Coronary artery (tissue), 2 donors: ENCODE data around the gene HSD3B1.
A peak's percentile ranks its signal among the peaks of the same experiment; 100 is the strongest.

ENCODE experiments used
- DNase-seq: peaks from one replicate; pipeline ENCODE4 v3.0.0-alpha.2; 2017; ENCODE audit warnings: low spot score
- H3K27ac ChIP-seq, 2 donors: fragments of 200-600 bp; sonication (generic); one replicate each; pipeline ENCODE4 v1.5.1; 2016 to 2019
- H3K4me3 ChIP-seq: fragments of 200-600 bp; sonication (generic); 2 replicates; pipeline ENCODE4 v1.5.1; 2016; ENCODE audit warnings: mild to moderate bottlenecking, moderate library complexity
- CTCF ChIP-seq: fragments of 200-600 bp; sonication (generic); IDR thresholded peaks from one replicate; pipeline ENCODE4 v1.5.1; 2019; ENCODE audit warnings: antibody characterized with exemption

HSD3B1 gene

GRCh38 chr1:119470377-119470776 lies 36.6 kb upstream of the HSD3B1 start:
- Histone ChIP-seq H3K4me3 (no peak overlapping the region), H3K27ac (no peak overlapping the region)
- no peak for TF ChIP-seq CTCF
- no peak for DNase-seq

DNA sequence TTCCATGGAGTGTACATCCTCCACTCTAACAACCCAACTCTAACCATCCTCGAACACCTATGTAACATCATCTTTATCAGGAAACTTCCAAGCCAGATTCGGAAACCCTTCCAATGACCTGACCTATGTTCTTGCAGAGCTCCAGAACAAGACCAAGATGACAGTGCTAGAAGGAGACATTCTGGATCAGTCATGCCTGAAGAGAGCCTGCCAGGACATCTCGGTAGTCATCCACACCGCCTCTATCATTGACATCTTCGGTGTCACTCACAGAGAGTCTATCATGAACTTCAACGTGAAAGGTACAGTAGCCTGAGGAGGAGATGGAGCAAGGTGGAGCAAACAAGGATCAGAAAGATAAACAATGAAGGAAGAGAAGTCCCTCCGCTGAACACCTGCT lies 36.1 kb upstream of the HSD3B1 start:
- Histone ChIP-seq H3K27ac (no peak overlapping the region), H3K4me3 (no peak overlapping the region)
- no peak for TF ChIP-seq CTCF
- no peak for DNase-seq

DNA sequence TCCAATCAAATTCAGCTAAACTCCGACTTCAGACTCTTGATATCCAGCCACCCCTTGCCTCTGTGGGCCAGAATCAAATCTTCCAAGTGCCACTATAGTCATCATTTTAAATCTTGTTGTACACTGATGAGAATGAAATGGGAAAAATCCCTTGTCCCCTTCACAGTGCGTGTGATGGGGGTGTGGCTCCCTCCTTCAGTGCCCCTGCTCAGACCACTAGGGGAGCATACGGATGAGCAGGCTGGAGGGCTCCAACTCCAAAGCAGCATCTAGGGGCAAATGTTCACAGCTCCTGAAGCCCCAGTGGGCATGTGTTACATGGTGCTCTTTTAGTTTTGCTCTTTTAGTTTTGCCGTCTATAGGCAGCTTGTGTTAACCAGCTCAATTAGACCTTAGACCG lies 35.4 kb upstream of the HSD3B1 start:
- H3K4me3 ChIP-seq: no peak overlapping the region
- DNase-seq: no peak
- no peak for TF ChIP-seq CTCF
- no peak overlapping the region for H3K27ac ChIP-seq

- no peak overlapping the region for H3K4me3 ChIP-seq
- TF ChIP-seq CTCF: no peak
- DNase-seq: no peak
- no peak overlapping the region for H3K27ac ChIP-seq
Observed at GRCh38 chr1:119472080-119472818, 34.8 kb upstream of the HSD3B1 start.

- no peak for DNase-seq
- TF ChIP-seq CTCF: no peak
- Histone ChIP-seq H3K27ac (no peak overlapping the region), H3K4me3 (no peak overlapping the region)
Observed at GRCh38 chr1:119472819-119473175, 34.2 kb upstream of the HSD3B1 start.

GRCh38 chr1:119475866-119476439 lies 31.1 kb upstream of the HSD3B1 start:
- TF ChIP-seq CTCF: peak; percentile 13
- Histone ChIP-seq H3K4me3 (no peak overlapping the region), H3K27ac (no peak overlapping the region)
- DNase-seq: no peak

DNA sequence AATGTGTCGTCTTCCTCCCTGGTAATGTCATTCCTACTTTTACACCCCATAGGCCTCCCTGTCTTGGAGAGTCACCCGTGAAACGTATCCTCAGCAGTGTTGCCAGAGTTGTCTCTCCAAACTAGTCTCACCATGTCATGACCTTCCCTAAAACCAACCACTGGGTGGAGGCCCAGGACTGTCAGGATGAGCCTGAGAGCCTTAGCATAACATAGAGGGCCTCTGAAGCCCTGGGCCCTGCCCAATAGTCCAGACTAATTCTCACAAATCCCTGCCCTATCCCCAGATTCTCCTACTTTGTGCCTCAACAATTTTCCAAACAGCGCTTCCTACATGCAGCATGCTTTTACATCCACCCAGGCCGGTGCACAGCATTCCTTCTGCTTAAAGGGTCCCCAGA lies 29.3 kb upstream of the HSD3B1 start:
- no peak for DNase-seq
- Histone ChIP-seq H3K4me3 (no peak overlapping the region), H3K27ac (no peak overlapping the region)
- TF ChIP-seq CTCF: no peak
